Esophagus muscularis mucosa (tissue), 3 donors: ENCODE results near the gene EHBP1.

Experiments
- EP300 ChIP-seq: sonication (generic); formaldehyde crosslinking; IDR thresholded peaks from one replicate; pipeline ENCODE4 v1.6.1; 2017; ENCODE audit warnings: antibody characterized with exemption
- POLR2A ChIP-seq: fragments of 450-650 bp; IDR thresholded peaks from one replicate; pipeline ENCODE4 v1.6.1; 2017; ENCODE audit warnings: antibody characterized with exemption, moderate library complexity, mild to moderate bottlenecking, low read depth
- POLR2AphosphoS5 ChIP-seq, 2 donors: sonication (generic); formaldehyde crosslinking; IDR thresholded peaks; one replicate each; pipeline ENCODE4 v1.6.1; 2017; ENCODE audit warnings: antibody characterized with exemption in 2 of 2

GRCh38 chr2:63049970-63050333 lies 344.4 kb downstream of the EHBP1 start:
- TF ChIP-seq EP300 = no peak
- TF ChIP-seq POLR2AphosphoS5 (IDR thresholded peaks at IDR 0.05) = no peak
- TF ChIP-seq POLR2A = no peak
